ENCODE measurements around the gene EDEM3. TPM values are rescaled to one million over a fixed set of nuclear protein-coding genes. Genes with fewer than 3 reads are reported as not detected.
A peak's percentile ranks its signal among the peaks of the same experiment; 100 is the strongest.

EDEM3 gene
- total and polyA plus RNA-seq, 9 of the 15 experiments (the other 6 are each of a cell fraction or from before 2014, with no cell fraction given) = 15.8 to 46.6 (median 28.0) TPM

- TF ChIP-seq ETV1 (tag; conservative IDR thresholded peaks at IDR 0.05; ENCODE audit: low read depth) = no peak
- peak; percentile 54; the same call in 1 of the 2 replicates for TF ChIP-seq ADNP (tag; IDR thresholded peaks at IDR 0.05)
- TF ChIP-seq HMBOX1 (IDR thresholded peaks at IDR 0.05) = peak; percentile 78; the same call in 1 of the 2 replicates
- TF ChIP-seq POLR2H (tag; IDR thresholded peaks at IDR 0.05; ENCODE audit: low read depth) = no peak; the same call in 1 of the 2 replicates
- no peak for TF ChIP-seq HIVEP1 (CRISPR knock-in tag; IDR thresholded peaks at IDR 0.05)
- no peak for TF ChIP-seq ZNF76 (CRISPR knock-in tag; IDR thresholded peaks at IDR 0.05; ENCODE audit: borderline replicate concordance)
- TF ChIP-seq SMARCA4 (IDR thresholded peaks at IDR 0.05) = peak; percentile 10; the same call in 1 of the 2 replicates
- no peak for TF ChIP-seq ILK (tag; IDR thresholded peaks at IDR 0.05; ENCODE audit: borderline replicate concordance, low read depth)
- TF ChIP-seq RBM39 (optimal IDR thresholded peaks at IDR 0.05; ENCODE audit: low read depth, low read length) = no peak
- TF ChIP-seq ZNF395 (CRISPR knock-in tag; IDR thresholded peaks at IDR 0.05) = 0 out of 2 replicates have a peak, but pooled peaks have one; percentile 17
- no peak for TF ChIP-seq NELFE (IDR thresholded peaks at IDR 0.05; ENCODE audit: insufficient read depth, insufficient read length)
- TF ChIP-seq HMGXB4 (CRISPR knock-in tag; IDR thresholded peaks at IDR 0.05) = no peak
- TF ChIP-seq E2F6 (IDR thresholded peaks at IDR 0.05; ENCODE audit: borderline replicate concordance in 1 of 2, extremely low read depth in 1 of 2, insufficient read depth in 1 of 2, insufficient read length in 1 of 2, low read depth in 1 of 2, low read length in 1 of 2, poor library complexity in 1 of 2, severe bottlenecking in 1 of 2) = no peak
- TF ChIP-seq U2AF1 (optimal IDR thresholded peaks at IDR 0.05; ENCODE audit: low read depth, low read length) = no peak
- TF ChIP-seq ZEB2 (IDR thresholded peaks at IDR 0.05) = no peak
- TF ChIP-seq FOXK1 (CRISPR knock-in tag; IDR thresholded peaks at IDR 0.05; ENCODE audit: borderline replicate concordance) = no peak
- no peak for TF ChIP-seq PPARD (CRISPR knock-in tag; IDR thresholded peaks at IDR 0.05)
- TF ChIP-seq ZNF316 (IDR thresholded peaks at IDR 0.05) = no peak
- TF ChIP-seq CHCHD3 (CRISPR knock-in tag; IDR thresholded peaks at IDR 0.05) = no peak
- no peak for TF ChIP-seq ZNF408 (CRISPR knock-in tag; IDR thresholded peaks at IDR 0.05; ENCODE audit: low read depth)
- no peak for TF ChIP-seq CHAMP1 (IDR thresholded peaks at IDR 0.05)
- no peak for TF ChIP-seq ZNF764 (CRISPR knock-in tag; IDR thresholded peaks at IDR 0.05; ENCODE audit: low read depth)
Measured at GRCh38 chr1:184752656-184753055, 2.0 kb downstream of the EDEM3 start (continued).

Data from K562 (cell line).